WTC11 (cell line): ENCODE data around the gene STUB1. TPM values are rescaled to one million over a fixed set of nuclear protein-coding genes. Genes with fewer than 3 reads are reported as not detected.

Source experiments
- ATAC-seq: fragments of 200-7000 bp; cut with Tn5 transposase; 2 replicates; pipeline ENCODE4 v1.10.0; 2021; ENCODE audit warnings: mild to moderate bottlenecking, moderate library complexity
- CTCF ChIA-PET: fragments of 300-600 bp; sonication (Branson Sonifier 250); formaldehyde crosslinking; loops from one replicate; lab custom pipeline; 2021; ENCODE audit warnings: antibody characterized with exemption; lab: Charles Lee
- POLR2A ChIA-PET: fragments of 350-600 bp; sonication (Branson Sonifier 250); formaldehyde crosslinking; loops from one replicate; lab custom pipeline; 2021; ENCODE audit warnings: antibody characterized with exemption; lab: Charles Lee
- DNase-seq: peaks from one replicate; pipeline ENCODE4 v3.0.0; 2021; ENCODE audit warnings: low spot score
- H3K27ac Mint-ChIP-seq: 2 replicates; pipeline ENCODE4 v1.8.0; 2021; ENCODE audit warnings: mixed read lengths
- H3K27me3 Mint-ChIP-seq: 2 replicates; pipeline ENCODE4 v1.8.0; 2021; ENCODE audit warnings: low read depth, mild to moderate bottlenecking, moderate library complexity, mixed read lengths
- H3K36me3 Mint-ChIP-seq: 2 replicates; pipeline ENCODE4 v1.8.0; 2021; ENCODE audit warnings: mixed read lengths
- H3K4me1 Mint-ChIP-seq: 2 replicates; pipeline ENCODE4 v1.8.0; 2022; ENCODE audit warnings: mixed read lengths
- H3K4me3 Mint-ChIP-seq: 2 replicates; pipeline ENCODE4 v1.8.0; 2021; ENCODE audit warnings: mild to moderate bottlenecking, moderate library complexity, mixed read lengths
- H3K9me3 Mint-ChIP-seq: 2 replicates; pipeline ENCODE4 v1.8.0; 2021; ENCODE audit warnings: mixed read lengths
- FOXK1 ChIP-seq: sonication (generic); formaldehyde crosslinking; IDR thresholded peaks from 2 replicates; pipeline ENCODE4 v1.8.0; 2022; ENCODE audit warnings: mild to moderate bottlenecking, moderate library complexity, missing genetic modification reagents
- GTF2I ChIP-seq: fragments of 250-450 bp; sonication (Bioruptor Pico); conservative IDR thresholded peaks from 2 replicates; pipeline ENCODE4 v1.4.0; 2021; ENCODE audit warnings: mild to moderate bottlenecking
- IRF1 ChIP-seq: sonication (generic); formaldehyde crosslinking; IDR thresholded peaks from 2 replicates; pipeline ENCODE4 v1.8.0; 2023; ENCODE audit warnings: missing genetic modification reagents
- IRF2 ChIP-seq: sonication (generic); formaldehyde crosslinking; IDR thresholded peaks from 2 replicates; pipeline ENCODE4 v1.8.0; 2022; ENCODE audit warnings: low read depth, missing genetic modification reagents, borderline replicate concordance
- JAZF1 ChIP-seq: fragments of 250-450 bp; sonication (Bioruptor Pico); IDR thresholded peaks from 2 replicates; pipeline ENCODE4 v1.9.0; 2021; ENCODE audit warnings: moderate library complexity, mild to moderate bottlenecking, inconsistent platforms
- KAT7 ChIP-seq: sonication (generic); formaldehyde crosslinking; IDR thresholded peaks from 2 replicates; pipeline ENCODE4 v1.8.1; 2023; ENCODE audit warnings: missing genetic modification reagents, mild to moderate bottlenecking, borderline replicate concordance
- MXD4 ChIP-seq: fragments of 250-450 bp; sonication (Bioruptor Pico); IDR thresholded peaks from 2 replicates; pipeline ENCODE4 v1.8.0; 2021; ENCODE audit warnings: mild to moderate bottlenecking, moderate library complexity, borderline replicate concordance
- TP53 ChIP-seq: sonication (generic); formaldehyde crosslinking; IDR thresholded peaks from 2 replicates; pipeline ENCODE4 v1.8.1; 2023; ENCODE audit warnings: mild to moderate bottlenecking, missing genetic modification reagents
- ZNF138 ChIP-seq: sonication (generic); formaldehyde crosslinking; conservative IDR thresholded peaks from 2 replicates; pipeline ENCODE4 v1.8.1; 2022; ENCODE audit warnings: mild to moderate bottlenecking, moderate library complexity, missing genetic modification reagents
- ZNF317 ChIP-seq: sonication (generic); formaldehyde crosslinking; IDR thresholded peaks from 2 replicates; pipeline ENCODE4 v1.8.1; 2023; ENCODE audit warnings: low read depth, mild to moderate bottlenecking, moderate library complexity, missing genetic modification reagents, borderline replicate concordance
- ZNF396 ChIP-seq: fragments of 250-450 bp; sonication (Bioruptor Pico); IDR thresholded peaks from 2 replicates; pipeline ENCODE4 v1.8.0; 2021; ENCODE audit warnings: mild to moderate bottlenecking, moderate library complexity, borderline replicate concordance
- ZNF425 ChIP-seq: fragments of 250-450 bp; sonication (Bioruptor Pico); conservative IDR thresholded peaks from 2 replicates; pipeline ENCODE4 v1.9.0; 2021; ENCODE audit warnings: mild to moderate bottlenecking
- ZNF671 ChIP-seq: fragments of 250-450 bp; sonication (Bioruptor Pico); IDR thresholded peaks from 2 replicates; pipeline ENCODE4 v1.8.0; 2021; ENCODE audit warnings: mild to moderate bottlenecking
- total RNA-seq: library from RNA; stranded (reverse); gene quantifications from 3 replicates; pipeline ENCODE4 v1.2.3, GENCODE V29; 2021
- TF ChIP-seq, protein P1 (sequence below): sonication (generic); formaldehyde crosslinking; IDR thresholded peaks from 2 replicates; pipeline ENCODE4 v1.8.1; 2023; ENCODE audit warnings: mild to moderate bottlenecking, missing genetic modification reagents
- TF ChIP-seq, protein P2 (sequence below): sonication (generic); formaldehyde crosslinking; IDR thresholded peaks from 2 replicates; pipeline ENCODE4 v1.8.1; 2023; ENCODE audit warnings: mild to moderate bottlenecking, missing genetic modification reagents, moderate library complexity
- TF ChIP-seq, protein P3 (sequence below): sonication (generic); formaldehyde crosslinking; IDR thresholded peaks from 2 replicates; pipeline ENCODE4 v1.8.1; 2023; ENCODE audit warnings: mild to moderate bottlenecking, moderate library complexity, missing genetic modification reagents
- TF ChIP-seq, protein P4 (sequence below): sonication (generic); formaldehyde crosslinking; IDR thresholded peaks from 2 replicates; pipeline ENCODE4 v1.8.1; 2022; ENCODE audit warnings: low read depth, mild to moderate bottlenecking, moderate library complexity, missing genetic modification reagents, borderline replicate concordance
- TF ChIP-seq, protein P5 (sequence below): sonication (generic); formaldehyde crosslinking; IDR thresholded peaks from 2 replicates; pipeline ENCODE4 v1.8.1; 2023; ENCODE audit warnings: mild to moderate bottlenecking, missing genetic modification reagents, borderline replicate concordance

The STUB1 gene
- total RNA-seq, 1 experiment from 2014 or later = 88.2 TPM

- no peaks in the 10 kb centered on the region for H3K9me3 Mint-ChIP-seq
- POLR2A ChIA-PET = interaction anchor here (0.7 to 1.0 kb wide), 2 partner anchors 14 to 68 kb away, joined by 3 read pairs; no protein-coding TSS in a partner anchor
- H3K4me3 Mint-ChIP-seq = no peak overlapping the region; the same call in 1 of the 2 replicates
- no peaks in the 10 kb centered on the region for H3K27me3 Mint-ChIP-seq
- ATAC-seq (no peak), DNase-seq (no peak)
- 0 out of 2 replicates have a peak, but pooled peaks cover 2% of the 10 kb centered on the region for H3K4me1 Mint-ChIP-seq
- TF ChIP-seq ZNF396 (CRISPR knock-in tag) (no peak), TP53 (no peak), ZNF317 (no peak), GTF2I (CRISPR knock-in tag) (no peak), IRF2 (CRISPR knock-in tag) (no peak)
- TF ChIP-seq, protein P1, sequence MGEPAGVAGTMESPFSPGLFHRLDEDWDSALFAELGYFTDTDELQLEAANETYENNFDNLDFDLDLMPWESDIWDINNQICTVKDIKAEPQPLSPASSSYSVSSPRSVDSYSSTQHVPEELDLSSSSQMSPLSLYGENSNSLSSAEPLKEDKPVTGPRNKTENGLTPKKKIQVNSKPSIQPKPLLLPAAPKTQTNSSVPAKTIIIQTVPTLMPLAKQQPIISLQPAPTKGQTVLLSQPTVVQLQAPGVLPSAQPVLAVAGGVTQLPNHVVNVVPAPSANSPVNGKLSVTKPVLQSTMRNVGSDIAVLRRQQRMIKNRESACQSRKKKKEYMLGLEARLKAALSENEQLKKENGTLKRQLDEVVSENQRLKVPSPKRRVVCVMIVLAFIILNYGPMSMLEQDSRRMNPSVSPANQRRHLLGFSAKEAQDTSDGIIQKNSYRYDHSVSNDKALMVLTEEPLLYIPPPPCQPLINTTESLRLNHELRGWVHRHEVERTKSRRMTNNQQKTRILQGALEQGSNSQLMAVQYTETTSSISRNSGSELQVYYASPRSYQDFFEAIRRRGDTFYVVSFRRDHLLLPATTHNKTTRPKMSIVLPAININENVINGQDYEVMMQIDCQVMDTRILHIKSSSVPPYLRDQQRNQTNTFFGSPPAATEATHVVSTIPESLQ = no peak
- TF ChIP-seq, protein P2, sequence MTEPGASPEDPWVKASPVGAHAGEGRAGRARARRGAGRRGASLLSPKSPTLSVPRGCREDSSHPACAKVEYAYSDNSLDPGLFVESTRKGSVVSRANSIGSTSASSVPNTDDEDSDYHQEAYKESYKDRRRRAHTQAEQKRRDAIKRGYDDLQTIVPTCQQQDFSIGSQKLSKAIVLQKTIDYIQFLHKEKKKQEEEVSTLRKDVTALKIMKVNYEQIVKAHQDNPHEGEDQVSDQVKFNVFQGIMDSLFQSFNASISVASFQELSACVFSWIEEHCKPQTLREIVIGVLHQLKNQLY (CRISPR knock-in tag) = no peak
- TF ChIP-seq, protein P3, sequence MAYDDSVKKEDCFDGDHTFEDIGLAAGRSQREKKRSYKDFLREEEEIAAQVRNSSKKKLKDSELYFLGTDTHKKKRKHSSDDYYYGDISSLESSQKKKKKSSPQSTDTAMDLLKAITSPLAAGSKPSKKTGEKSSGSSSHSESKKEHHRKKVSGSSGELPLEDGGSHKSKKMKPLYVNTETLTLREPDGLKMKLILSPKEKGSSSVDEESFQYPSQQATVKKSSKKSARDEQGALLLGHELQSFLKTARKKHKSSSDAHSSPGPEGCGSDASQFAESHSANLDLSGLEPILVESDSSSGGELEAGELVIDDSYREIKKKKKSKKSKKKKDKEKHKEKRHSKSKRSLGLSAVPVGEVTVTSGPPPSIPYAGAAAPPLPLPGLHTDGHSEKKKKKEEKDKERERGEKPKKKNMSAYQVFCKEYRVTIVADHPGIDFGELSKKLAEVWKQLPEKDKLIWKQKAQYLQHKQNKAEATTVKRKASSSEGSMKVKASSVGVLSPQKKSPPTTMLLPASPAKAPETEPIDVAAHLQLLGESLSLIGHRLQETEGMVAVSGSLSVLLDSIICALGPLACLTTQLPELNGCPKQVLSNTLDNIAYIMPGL (CRISPR knock-in tag) = no peak
- no peak overlapping the region for H3K27ac Mint-ChIP-seq
- no peaks in the 10 kb centered on the region for H3K36me3 Mint-ChIP-seq
- CTCF ChIA-PET = interaction anchor here (1.1 to 6.4 kb wide), 2 partner anchors 8 to 34 kb away, joined by 3 to 54 read pairs; no protein-coding TSS in a partner anchor
These were observed 28.4 kb upstream of the STUB1 start for GRCh38 chr16:651844-652243.

DNA sequence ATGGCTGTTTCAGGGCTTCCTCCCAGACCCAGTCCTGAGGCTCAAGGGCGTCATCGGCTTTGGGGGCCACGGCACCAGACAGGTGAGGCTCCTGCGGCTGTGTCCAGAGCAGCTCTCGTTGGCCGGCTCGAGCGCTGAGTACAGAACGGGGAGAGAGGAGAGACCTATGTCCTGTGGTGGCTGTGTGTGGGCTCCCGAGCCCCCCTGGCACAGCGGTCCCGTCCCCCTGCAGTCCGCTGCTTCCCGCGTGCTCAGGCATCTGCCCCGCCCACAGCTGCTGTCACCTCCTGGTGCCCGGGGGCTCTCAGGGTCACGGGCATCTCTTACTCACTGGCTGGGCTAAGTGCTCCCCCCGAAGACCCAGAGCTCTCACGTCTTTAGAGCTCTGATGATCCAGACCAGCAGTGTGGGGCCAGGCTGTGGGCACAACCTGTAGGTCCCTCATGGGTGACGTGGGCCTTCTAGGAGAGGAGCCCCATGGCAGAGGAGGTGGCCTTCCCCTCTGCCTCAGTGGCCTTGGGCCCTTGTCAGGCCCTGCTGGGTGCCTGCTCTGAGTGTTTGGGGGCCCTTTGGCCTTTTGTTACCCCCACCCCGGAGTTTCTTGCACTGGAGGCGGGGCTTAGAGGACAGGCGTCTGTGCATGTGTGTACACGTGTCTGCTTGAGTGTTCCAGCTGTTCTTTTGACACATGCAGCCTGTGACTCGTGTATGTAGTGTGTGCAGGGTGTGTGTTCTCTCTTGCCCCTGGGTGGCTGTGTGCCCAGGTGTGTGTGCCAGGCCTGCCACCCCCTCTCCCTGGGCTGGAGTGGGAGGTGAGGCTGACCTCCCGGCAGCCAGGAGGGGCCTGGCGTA is 27.5 kb upstream of the STUB1 start:
- no peak for ATAC-seq
- H3K36me3 Mint-ChIP-seq = no peaks in the 10 kb centered on the region
- ChIA-PET POLR2A (interaction anchor here (0.7 to 1.0 kb wide), 2 partner anchors 14 to 67 kb away, joined by 3 read pairs; no protein-coding TSS in a partner anchor), CTCF (interaction anchor here (1.0 to 6.4 kb wide), 3 partner anchors 7 to 34 kb away, joined by 3 to 54 read pairs (median 3); no protein-coding TSS in a partner anchor)
- no peak for DNase-seq
- H3K4me1 Mint-ChIP-seq = 0 out of 2 replicates have a peak, but pooled peaks cover 2% of the 10 kb centered on the region
- H3K27ac Mint-ChIP-seq = no peak overlapping the region
- no peaks in the 10 kb centered on the region for H3K27me3 Mint-ChIP-seq
- H3K4me3 Mint-ChIP-seq = no peak overlapping the region
- no peaks in the 10 kb centered on the region for H3K9me3 Mint-ChIP-seq
- TF ChIP-seq IRF1 (CRISPR knock-in tag) (no peak), MXD4 (no peak), ZNF138 (CRISPR knock-in tag) (no peak), JAZF1 (no peak), ZNF425 (CRISPR knock-in tag) (no peak), KAT7 (no peak), ZNF671 (CRISPR knock-in tag) (no peak), FOXK1 (CRISPR knock-in tag) (no peak)
- TF ChIP-seq, protein P4, sequence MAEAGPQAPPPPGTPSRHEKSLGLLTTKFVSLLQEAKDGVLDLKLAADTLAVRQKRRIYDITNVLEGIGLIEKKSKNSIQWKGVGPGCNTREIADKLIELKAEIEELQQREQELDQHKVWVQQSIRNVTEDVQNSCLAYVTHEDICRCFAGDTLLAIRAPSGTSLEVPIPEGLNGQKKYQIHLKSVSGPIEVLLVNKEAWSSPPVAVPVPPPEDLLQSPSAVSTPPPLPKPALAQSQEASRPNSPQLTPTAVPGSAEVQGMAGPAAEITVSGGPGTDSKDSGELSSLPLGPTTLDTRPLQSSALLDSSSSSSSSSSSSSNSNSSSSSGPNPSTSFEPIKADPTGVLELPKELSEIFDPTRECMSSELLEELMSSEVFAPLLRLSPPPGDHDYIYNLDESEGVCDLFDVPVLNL (CRISPR knock-in tag) = no peak
- TF ChIP-seq, protein P5, sequence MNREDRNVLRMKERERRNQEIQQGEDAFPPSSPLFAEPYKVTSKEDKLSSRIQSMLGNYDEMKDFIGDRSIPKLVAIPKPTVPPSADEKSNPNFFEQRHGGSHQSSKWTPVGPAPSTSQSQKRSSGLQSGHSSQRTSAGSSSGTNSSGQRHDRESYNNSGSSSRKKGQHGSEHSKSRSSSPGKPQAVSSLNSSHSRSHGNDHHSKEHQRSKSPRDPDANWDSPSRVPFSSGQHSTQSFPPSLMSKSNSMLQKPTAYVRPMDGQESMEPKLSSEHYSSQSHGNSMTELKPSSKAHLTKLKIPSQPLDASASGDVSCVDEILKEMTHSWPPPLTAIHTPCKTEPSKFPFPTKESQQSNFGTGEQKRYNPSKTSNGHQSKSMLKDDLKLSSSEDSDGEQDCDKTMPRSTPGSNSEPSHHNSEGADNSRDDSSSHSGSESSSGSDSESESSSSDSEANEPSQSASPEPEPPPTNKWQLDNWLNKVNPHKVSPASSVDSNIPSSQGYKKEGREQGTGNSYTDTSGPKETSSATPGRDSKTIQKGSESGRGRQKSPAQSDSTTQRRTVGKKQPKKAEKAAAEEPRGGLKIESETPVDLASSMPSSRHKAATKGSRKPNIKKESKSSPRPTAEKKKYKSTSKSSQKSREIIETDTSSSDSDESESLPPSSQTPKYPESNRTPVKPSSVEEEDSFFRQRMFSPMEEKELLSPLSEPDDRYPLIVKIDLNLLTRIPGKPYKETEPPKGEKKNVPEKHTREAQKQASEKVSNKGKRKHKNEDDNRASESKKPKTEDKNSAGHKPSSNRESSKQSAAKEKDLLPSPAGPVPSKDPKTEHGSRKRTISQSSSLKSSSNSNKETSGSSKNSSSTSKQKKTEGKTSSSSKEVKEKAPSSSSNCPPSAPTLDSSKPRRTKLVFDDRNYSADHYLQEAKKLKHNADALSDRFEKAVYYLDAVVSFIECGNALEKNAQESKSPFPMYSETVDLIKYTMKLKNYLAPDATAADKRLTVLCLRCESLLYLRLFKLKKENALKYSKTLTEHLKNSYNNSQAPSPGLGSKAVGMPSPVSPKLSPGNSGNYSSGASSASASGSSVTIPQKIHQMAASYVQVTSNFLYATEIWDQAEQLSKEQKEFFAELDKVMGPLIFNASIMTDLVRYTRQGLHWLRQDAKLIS (CRISPR knock-in tag) = no peak
